ENCODE measurements around the gene DENND1A.

GRCh38 chr9:123431581-123431980 lies 498.3 kb downstream of the DENND1A start:
- TF ChIP-seq, protein P1, sequence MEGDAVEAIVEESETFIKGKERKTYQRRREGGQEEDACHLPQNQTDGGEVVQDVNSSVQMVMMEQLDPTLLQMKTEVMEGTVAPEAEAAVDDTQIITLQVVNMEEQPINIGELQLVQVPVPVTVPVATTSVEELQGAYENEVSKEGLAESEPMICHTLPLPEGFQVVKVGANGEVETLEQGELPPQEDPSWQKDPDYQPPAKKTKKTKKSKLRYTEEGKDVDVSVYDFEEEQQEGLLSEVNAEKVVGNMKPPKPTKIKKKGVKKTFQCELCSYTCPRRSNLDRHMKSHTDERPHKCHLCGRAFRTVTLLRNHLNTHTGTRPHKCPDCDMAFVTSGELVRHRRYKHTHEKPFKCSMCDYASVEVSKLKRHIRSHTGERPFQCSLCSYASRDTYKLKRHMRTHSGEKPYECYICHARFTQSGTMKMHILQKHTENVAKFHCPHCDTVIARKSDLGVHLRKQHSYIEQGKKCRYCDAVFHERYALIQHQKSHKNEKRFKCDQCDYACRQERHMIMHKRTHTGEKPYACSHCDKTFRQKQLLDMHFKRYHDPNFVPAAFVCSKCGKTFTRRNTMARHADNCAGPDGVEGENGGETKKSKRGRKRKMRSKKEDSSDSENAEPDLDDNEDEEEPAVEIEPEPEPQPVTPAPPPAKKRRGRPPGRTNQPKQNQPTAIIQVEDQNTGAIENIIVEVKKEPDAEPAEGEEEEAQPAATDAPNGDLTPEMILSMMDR (IDR thresholded peaks at IDR 0.05; ENCODE audit: low read depth, low read length, missing input control): no peak
- TF ChIP-seq JUND (IDR thresholded peaks at IDR 0.05): no peak
- TF ChIP-seq EGR1 (IDR thresholded peaks at IDR 0.05; ENCODE audit: low read depth in 2 of 2): no peak
- TF ChIP-seq, protein P2, sequence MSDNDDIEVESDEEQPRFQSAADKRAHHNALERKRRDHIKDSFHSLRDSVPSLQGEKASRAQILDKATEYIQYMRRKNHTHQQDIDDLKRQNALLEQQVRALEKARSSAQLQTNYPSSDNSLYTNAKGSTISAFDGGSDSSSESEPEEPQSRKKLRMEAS (IDR thresholded peaks at IDR 0.05): no peak
